BE2C (cell line): ENCODE measurements around the gene SLC9A3.

Experiments
- DNase-seq: peaks from one replicate; pipeline ENCODE4 v3.0.0-alpha.2; 2020
- H3K27me3 ChIP-seq: fragments of 250-450 bp; sonication (Bioruptor Pico); 2 replicates; pipeline ENCODE4 v1.5.1; 2020; ENCODE audit warnings: mild to moderate bottlenecking
- H3K36me3 ChIP-seq: fragments of 250-450 bp; sonication (Bioruptor Pico); 2 replicates; pipeline ENCODE4 v1.5.1; 2020; ENCODE audit warnings: mild to moderate bottlenecking
- H3K4me1 ChIP-seq: fragments of 250-450 bp; sonication (Bioruptor Pico); 2 replicates; pipeline ENCODE4 v1.5.1; 2020
- H3K4me3 ChIP-seq: 2 replicates; pipeline ENCODE4 v1.5.1; 2011; ENCODE audit warnings: low read depth, low read length
- H3K9me3 ChIP-seq: fragments of 250-450 bp; sonication (Bioruptor Pico); 2 replicates; pipeline ENCODE4 v1.5.1; 2020
- TF ChIP-seq, protein P1 (sequence below): IDR thresholded peaks from 2 replicates; pipeline ENCODE4 v1.5.1; 2012; ENCODE audit warnings: mild to moderate bottlenecking, low read depth, low read length

The SLC9A3 gene

DNA sequence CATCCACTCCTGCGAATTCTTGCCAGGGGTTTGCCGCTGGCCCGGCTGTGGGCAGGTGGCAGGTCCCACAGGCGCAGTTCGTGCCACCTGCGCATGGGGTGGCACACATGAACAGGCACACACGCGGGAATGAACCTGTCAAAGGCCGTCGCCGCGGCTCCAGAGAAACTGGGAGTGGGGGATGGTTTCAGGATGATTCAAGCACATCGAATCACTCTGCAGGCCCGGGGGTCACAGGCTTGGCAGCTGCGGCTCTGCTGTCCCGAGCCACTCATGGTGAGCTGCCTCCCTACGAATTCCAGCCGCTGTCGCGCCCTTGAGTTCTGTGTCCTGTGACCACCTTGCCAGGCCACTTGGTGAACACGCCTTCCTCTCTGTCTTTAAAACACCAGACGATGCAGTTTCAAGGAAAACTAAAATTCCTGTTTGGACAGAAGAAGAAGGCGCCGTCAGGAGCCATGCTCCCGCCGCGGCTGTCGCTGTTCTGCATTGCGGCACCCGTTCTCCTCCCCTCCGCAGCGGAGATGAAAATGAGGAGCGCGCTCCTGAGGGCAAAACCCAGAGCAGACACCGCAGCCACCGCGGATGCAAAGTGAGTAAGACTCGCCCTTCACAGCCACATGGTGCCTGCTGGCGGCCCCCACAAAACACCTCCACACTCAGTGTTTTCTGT lies 96.7 kb downstream of the SLC9A3 start:
- no peak for DNase-seq
- H3K4me3 ChIP-seq = no peak overlapping the region
- TF ChIP-seq, protein P1, sequence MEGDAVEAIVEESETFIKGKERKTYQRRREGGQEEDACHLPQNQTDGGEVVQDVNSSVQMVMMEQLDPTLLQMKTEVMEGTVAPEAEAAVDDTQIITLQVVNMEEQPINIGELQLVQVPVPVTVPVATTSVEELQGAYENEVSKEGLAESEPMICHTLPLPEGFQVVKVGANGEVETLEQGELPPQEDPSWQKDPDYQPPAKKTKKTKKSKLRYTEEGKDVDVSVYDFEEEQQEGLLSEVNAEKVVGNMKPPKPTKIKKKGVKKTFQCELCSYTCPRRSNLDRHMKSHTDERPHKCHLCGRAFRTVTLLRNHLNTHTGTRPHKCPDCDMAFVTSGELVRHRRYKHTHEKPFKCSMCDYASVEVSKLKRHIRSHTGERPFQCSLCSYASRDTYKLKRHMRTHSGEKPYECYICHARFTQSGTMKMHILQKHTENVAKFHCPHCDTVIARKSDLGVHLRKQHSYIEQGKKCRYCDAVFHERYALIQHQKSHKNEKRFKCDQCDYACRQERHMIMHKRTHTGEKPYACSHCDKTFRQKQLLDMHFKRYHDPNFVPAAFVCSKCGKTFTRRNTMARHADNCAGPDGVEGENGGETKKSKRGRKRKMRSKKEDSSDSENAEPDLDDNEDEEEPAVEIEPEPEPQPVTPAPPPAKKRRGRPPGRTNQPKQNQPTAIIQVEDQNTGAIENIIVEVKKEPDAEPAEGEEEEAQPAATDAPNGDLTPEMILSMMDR = no peak
- no peaks in the 10 kb centered on the region for H3K9me3 ChIP-seq
- no peaks in the 10 kb centered on the region for H3K36me3 ChIP-seq
- no peaks in the 10 kb centered on the region for H3K27me3 ChIP-seq
- no peaks in the 10 kb centered on the region for H3K4me1 ChIP-seq

DNA sequence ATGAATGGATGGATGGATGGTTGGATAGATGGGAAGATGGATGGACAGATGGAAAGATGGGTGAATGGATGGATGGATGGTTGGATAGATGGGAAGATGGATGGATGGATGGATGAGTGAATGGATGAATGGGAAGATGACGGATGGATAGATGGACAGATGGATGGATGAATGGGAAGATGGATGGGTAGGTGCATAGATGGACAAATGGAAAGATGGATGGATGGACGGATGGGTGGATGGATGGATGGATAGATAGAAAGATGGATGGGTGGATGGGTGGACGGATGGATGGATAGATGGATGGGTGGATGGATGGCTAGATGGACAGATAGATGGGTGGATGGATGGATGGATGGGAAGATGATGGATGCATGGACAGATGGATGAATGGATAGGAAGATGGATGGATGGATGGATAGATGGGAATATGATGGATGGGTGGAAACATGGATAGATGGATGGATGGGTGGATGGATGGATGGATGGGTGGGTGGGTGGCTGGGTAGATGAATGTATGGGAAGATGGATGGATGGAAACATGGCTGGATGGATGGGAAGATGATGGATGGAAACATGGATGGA lies 97.8 kb downstream of the SLC9A3 start:
- no peak for DNase-seq
- Histone ChIP-seq H3K36me3 (no peaks in the 10 kb centered on the region), H3K4me1 (no peaks in the 10 kb centered on the region), H3K27me3 (no peaks in the 10 kb centered on the region), H3K4me3 (no peak overlapping the region), H3K9me3 (no peaks in the 10 kb centered on the region)
- TF ChIP-seq, protein P1 = no peak

DNA sequence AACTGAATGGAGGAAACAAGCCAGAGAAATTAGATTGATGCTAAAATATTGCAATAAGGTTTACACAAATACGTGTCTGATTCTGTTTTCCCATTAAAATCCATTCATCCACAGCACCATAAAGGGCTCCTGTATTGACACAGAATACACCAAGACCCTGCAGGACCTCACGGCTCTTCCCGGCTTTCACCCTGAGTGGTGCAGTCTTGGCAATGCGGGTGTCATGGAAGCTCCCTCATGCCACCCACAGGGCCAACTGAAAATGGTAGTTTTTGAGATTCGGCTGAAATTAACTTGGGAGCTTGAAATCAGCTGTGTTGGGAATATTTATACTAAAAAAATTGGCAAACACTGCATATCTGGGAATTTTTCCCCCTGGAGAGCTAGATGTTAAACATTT lies 98.5 kb downstream of the SLC9A3 start:
- Histone ChIP-seq H3K36me3 (no peaks in the 10 kb centered on the region), H3K4me3 (no peak overlapping the region), H3K27me3 (no peaks in the 10 kb centered on the region), H3K9me3 (no peaks in the 10 kb centered on the region), H3K4me1 (no peaks in the 10 kb centered on the region)
- DNase-seq = no peak
- TF ChIP-seq, protein P1 = peak; percentile 42

DNA sequence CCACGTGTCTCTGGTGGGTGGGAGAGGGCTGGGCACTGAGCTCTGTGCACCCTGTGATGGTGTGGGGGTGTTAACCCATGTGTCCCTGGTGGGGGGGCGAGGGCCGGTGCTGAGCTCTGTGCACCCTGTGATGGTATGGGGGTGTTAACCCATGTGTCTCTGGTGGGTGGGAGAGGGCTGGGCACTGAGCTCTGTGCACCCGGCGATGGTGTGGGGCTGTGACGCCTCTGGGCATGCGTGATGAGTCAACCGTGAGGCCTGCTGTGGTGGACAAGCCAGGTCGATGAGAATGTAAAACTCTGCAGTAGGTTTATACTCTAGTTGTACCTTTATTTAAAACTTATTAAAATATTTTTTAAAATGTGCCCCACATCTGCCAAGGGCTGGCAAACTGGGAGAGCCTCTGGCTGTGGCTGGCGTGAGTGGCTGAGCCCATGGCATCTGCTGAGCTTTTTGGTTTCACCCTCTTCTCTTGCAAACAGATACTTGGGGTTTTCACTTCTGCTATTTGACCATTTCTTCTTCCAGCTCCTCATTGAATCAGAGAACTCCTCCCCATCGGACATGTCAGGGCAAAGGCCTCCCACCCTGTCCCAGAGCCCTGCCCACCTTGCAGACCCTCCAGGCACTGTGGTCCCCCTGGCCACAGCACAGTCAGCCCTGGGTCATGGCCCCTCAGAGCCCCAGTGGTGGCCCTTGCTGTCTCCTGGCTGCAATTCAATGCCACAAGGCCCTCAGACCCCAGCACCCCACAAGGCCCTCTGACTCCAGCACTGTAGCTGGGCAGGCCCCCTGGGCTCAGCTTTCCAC lies 99.7 kb downstream of the SLC9A3 start:
- Histone ChIP-seq H3K4me1 (no peaks in the 10 kb centered on the region), H3K9me3 (no peaks in the 10 kb centered on the region), H3K4me3 (no peak overlapping the region), H3K27me3 (no peaks in the 10 kb centered on the region), H3K36me3 (no peaks in the 10 kb centered on the region)
- TF ChIP-seq, protein P1 = no peak
- DNase-seq = no peak

DNA sequence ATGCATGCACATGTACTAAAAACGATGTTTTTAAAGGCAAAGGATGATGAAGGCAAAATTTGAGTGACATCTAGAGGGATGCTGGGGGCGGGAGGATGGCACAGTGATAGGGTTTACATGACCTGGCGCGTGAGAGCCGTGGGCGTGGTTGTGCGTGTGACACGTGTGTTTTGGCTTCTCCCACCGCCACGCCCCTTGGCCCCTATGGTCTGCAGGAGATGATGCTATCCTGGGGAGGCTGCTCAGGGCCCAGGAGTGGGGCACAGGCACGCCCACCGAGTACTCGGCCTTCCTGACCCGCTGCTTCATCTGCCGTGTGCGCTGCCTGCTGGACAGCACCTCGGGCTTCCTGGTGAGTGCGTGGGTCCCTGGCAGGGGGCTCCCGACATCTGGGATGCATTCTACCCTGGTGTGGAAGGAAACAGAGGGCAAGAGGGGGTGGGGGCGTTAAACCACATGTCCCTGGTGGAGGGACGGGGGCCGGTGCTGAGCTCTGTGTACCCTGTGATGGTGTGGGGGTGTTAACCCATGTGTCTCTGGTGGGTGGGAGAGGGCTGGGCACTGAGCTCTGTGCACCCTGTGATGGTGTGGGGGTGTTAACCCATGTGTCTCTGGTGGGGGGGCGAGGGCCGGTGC lies 100.5 kb downstream of the SLC9A3 start:
- DNase-seq = no peak
- Histone ChIP-seq H3K36me3 (no peaks in the 10 kb centered on the region), H3K4me1 (no peaks in the 10 kb centered on the region), H3K27me3 (no peaks in the 10 kb centered on the region), H3K9me3 (no peaks in the 10 kb centered on the region), H3K4me3 (no peak overlapping the region)
- TF ChIP-seq, protein P1 = no peak
